ENCODE results near the gene GRIK4.

GRCh38 chr11:120918257-120918656 is 406.7 kb downstream of the GRIK4 start:
- TF ChIP-seq EP300 (IDR thresholded peaks at IDR 0.05), result no peak
- no peak for TF ChIP-seq POLR2A (IDR thresholded peaks at IDR 0.05)
- no peak for TF ChIP-seq CTCF (IDR thresholded peaks at IDR 0.05)
- TF ChIP-seq POLR2AphosphoS5 (IDR thresholded peaks at IDR 0.05), result no peak
